A549 (cell line): ENCODE data around the gene DEDD2.

ENCODE experiments used
- BCL3 ChIP-seq: fragments of >200 bp; sonication (Bioruptor Twin); formaldehyde crosslinking; IDR thresholded peaks from 3 replicates; pipeline ENCODE4 v1.6.1; 2016
- BHLHE40 ChIP-seq: IDR thresholded peaks from 2 replicates; pipeline ENCODE4 v1.6.1; 2012; ENCODE audit warnings: low read depth, low read length, inconsistent platforms
- CHD2 ChIP-seq: fragments of 150-350 bp; IDR thresholded peaks from 2 replicates; pipeline ENCODE4 v1.6.1; 2014; ENCODE audit warnings: low read length; ENCODE audit not compliant: partially characterized antibody
- CTCF ChIP-seq: fragments of >200 bp; sonication (Bioruptor Twin); formaldehyde crosslinking; IDR thresholded peaks from 3 replicates; pipeline ENCODE4 v1.5.1; 2016
- HDAC2 ChIP-seq: fragments of 200-600 bp; sonication (generic); IDR thresholded peaks from 2 replicates; pipeline ENCODE4 v1.6.1; 2016
- HMGXB4 ChIP-seq: fragments of 250-450 bp; sonication (Bioruptor Pico); IDR thresholded peaks from 2 replicates; pipeline ENCODE4 v1.5.0; 2021; ENCODE audit warnings: mild to moderate bottlenecking, moderate library complexity, borderline replicate concordance
- KDM1A ChIP-seq: fragments of 200-600 bp; sonication (generic); IDR thresholded peaks from 2 replicates; pipeline ENCODE4 v1.6.1; 2016; ENCODE audit warnings: low read depth, mild to moderate bottlenecking
- MAFK ChIP-seq: fragments of 450-650 bp; IDR thresholded peaks from 2 replicates; pipeline ENCODE4 v1.6.1; 2014; ENCODE audit not compliant: partially characterized antibody
- POLR2A ChIP-seq: IDR thresholded peaks from 2 replicates; pipeline ENCODE4 v1.6.1; 2012; ENCODE audit warnings: mild to moderate bottlenecking, low read length
- RAD21 ChIP-seq, 2 experiments: fragments of >200 bp in 1 of 2; sonication (Bioruptor Twin) in 1 of 2; formaldehyde crosslinking in 1 of 2; IDR thresholded peaks in 1 of 2; conservative IDR thresholded peaks in 1 of 2; 2 replicates in 1 of 2; 3 replicates in 1 of 2; pipeline ENCODE4 v1.6.1; 2012 to 2018; ENCODE audit warnings: inconsistent platforms in 1 of 2
- RCOR1 ChIP-seq: fragments of 150-350 bp; IDR thresholded peaks from 2 replicates; pipeline ENCODE4 v1.6.1; 2014; ENCODE audit warnings: antibody characterized with exemption, low read length, low read depth

GRCh38 chr19:42174958-42175734 is 42.3 kb downstream of the DEDD2 start:
- TF ChIP-seq MAFK (no peak), BHLHE40 (no peak), CHD2 (no peak), CTCF (no peak), POLR2A (no peak), KDM1A (no peak), RCOR1 (no peak), HMGXB4 (CRISPR knock-in tag) (no peak), BCL3 (no peak), HDAC2 (no peak), RAD21 (conservative IDR thresholded peaks at IDR 0.05 in 1 of 2, IDR thresholded peaks at IDR 0.05 in 1 of 2) (no peak)
